ENCODE results near the gene MYO16.

- TF ChIP-seq CTCF (conservative IDR thresholded peaks at IDR 0.05 in 1 of 2, IDR thresholded peaks at IDR 0.05 in 1 of 2; ENCODE audit: low read depth in 1 of 2, low read length in 2 of 2) (no peak), EZH2 (IDR thresholded peaks at IDR 0.05; ENCODE audit: low read length, missing control alignments) (no peak)
Observed at GRCh38 chr13:109205315-109205714, 575.9 kb downstream of the MYO16 start.
